SK-N-SH (cell line): ENCODE data around the gene TTLL7. TPM values are rescaled to one million over a fixed set of nuclear protein-coding genes. Genes with fewer than 3 reads are reported as not detected.

Experiments
- CTCF ChIA-PET: fragments of 300-600, 350-600 bp; formaldehyde crosslinking; extraction: SDS; loops from one replicate; lab custom pipeline; 2021; lab: Yijun Ruan, JAX
- POLR2A ChIA-PET: fragments of 350-600 bp; sonication (Branson Sonifier 250); formaldehyde crosslinking; extraction: SDS; loops from one replicate; lab custom pipeline; 2020; ENCODE audit warnings: antibody characterized with exemption, inconsistent platforms; lab: Yijun Ruan, JAX
- DNase-seq: peaks from one replicate; pipeline ENCODE4 v3.0.0; 2012
- H2AFZ ChIP-seq: fragments of 200-600 bp; sonication (generic); 2 replicates; pipeline ENCODE4 v1.8.1; 2016; ENCODE audit warnings: antibody characterized with exemption, mild to moderate bottlenecking, low read depth
- H3F3A ChIP-seq: fragments of 200-600 bp; sonication (generic); replicated peaks from 2 replicates; pipeline ENCODE3; 2016; ENCODE audit warnings: antibody characterized with exemption, mild to moderate bottlenecking; ENCODE audit not compliant: insufficient read depth
- H3K27ac ChIP-seq, 2 experiments: fragments of 200-500 bp in 1 of 2; fragments of 200-600 bp in 1 of 2; sonication (Bioruptor generic) in 1 of 2; sonication (generic), shearing (Covaris generic) in 1 of 2; 2 replicates each; pipeline versions ENCODE4 v1.5.1 to v1.6.1; 2014 to 2016; ENCODE audit warnings: low read depth in 2 of 2, inconsistent platforms in 1 of 2, low read length in 1 of 2, mild to moderate bottlenecking in 1 of 2, mixed read lengths in 1 of 2
- H3K27me3 ChIP-seq: fragments of 200-600 bp; sonication (generic), shearing (Covaris generic); 2 replicates; pipeline ENCODE4 v1.6.1; 2016; ENCODE audit warnings: mixed run types; ENCODE audit not compliant: insufficient read depth
- H3K36me3 ChIP-seq, 2 experiments: fragments of 200-500 bp in 1 of 2; fragments of 200-600 bp in 1 of 2; sonication (Bioruptor generic) in 1 of 2; sonication (generic) in 1 of 2; replicated peaks in 1 of 2; 2 replicates each; pipeline versions ENCODE3 to v1.5.1; 2014 to 2016; ENCODE audit warnings: low read length in 1 of 2, mild to moderate bottlenecking in 1 of 2; ENCODE audit not compliant: insufficient read depth in 2 of 2, control insufficient read depth in 1 of 2
- H3K4me1 ChIP-seq, 2 experiments: fragments of 200-500 bp in 1 of 2; fragments of 200-600 bp in 1 of 2; sonication (Bioruptor generic) in 1 of 2; sonication (generic), shearing (Covaris generic) in 1 of 2; 2 replicates each; pipeline versions ENCODE4 v1.5.1 to v1.6.1; 2014 to 2016; ENCODE audit warnings: low read depth in 1 of 2, low read length in 1 of 2, mixed run types in 1 of 2; ENCODE audit not compliant: insufficient read depth in 2 of 2, control insufficient read depth in 1 of 2
- H3K4me2 ChIP-seq: fragments of 200-600 bp; sonication (generic), shearing (Covaris generic); 2 replicates; pipeline ENCODE4 v1.6.1; 2017; ENCODE audit warnings: mixed run types
- H3K4me3 ChIP-seq, 2 experiments: fragments of 200-500 bp in 1 of 2; fragments of 200-600 bp in 1 of 2; sonication (Bioruptor generic) in 1 of 2; sonication (generic), shearing (Covaris generic) in 1 of 2; 2 replicates each; pipeline versions ENCODE4 v1.5.1 to v1.8.1; 2014 to 2016; ENCODE audit warnings: low read depth in 2 of 2, inconsistent platforms in 1 of 2, low read length in 1 of 2, mild to moderate bottlenecking in 1 of 2, mixed read lengths in 1 of 2, moderate library complexity in 1 of 2
- H3K79me2 ChIP-seq: fragments of 200-600 bp; sonication (generic); 2 replicates; pipeline ENCODE4 v1.8.1; 2017; ENCODE audit warnings: mild to moderate bottlenecking; ENCODE audit not compliant: insufficient read depth
- H3K9ac ChIP-seq: fragments of 200-600 bp; sonication (generic); 2 replicates; pipeline ENCODE4 v1.6.1; 2017; ENCODE audit warnings: mixed run types
- H3K9me2 ChIP-seq: fragments of 200-600 bp; sonication (generic); 2 replicates; pipeline ENCODE4 v1.6.1; 2017; ENCODE audit warnings: mixed run types
- H3K9me3 ChIP-seq: fragments of 200-600 bp; sonication (generic); 2 replicates; pipeline ENCODE4 v1.6.1; 2017; ENCODE audit warnings: mixed run types, mild to moderate bottlenecking, moderate library complexity
- H4K20me1 ChIP-seq: fragments of 200-600 bp; sonication (generic); 2 replicates; pipeline ENCODE4 v1.6.1; 2017; ENCODE audit warnings: mild to moderate bottlenecking, mixed run types; ENCODE audit not compliant: insufficient read depth
- CHD2 ChIP-seq: fragments of 150-350 bp; IDR thresholded peaks from 2 replicates; pipeline ENCODE4 v1.6.1; 2018; ENCODE audit warnings: low read length; ENCODE audit not compliant: partially characterized antibody
- FOSL2 ChIP-seq: IDR thresholded peaks from 2 replicates; pipeline ENCODE4 v1.4.0; 2012; ENCODE audit warnings: low read depth, mild to moderate bottlenecking, moderate library complexity, borderline replicate concordance
- FOXJ3 ChIP-seq: sonication (generic); formaldehyde crosslinking; IDR thresholded peaks from 2 replicates; pipeline ENCODE4 v1.5.1; 2020; ENCODE audit warnings: mild to moderate bottlenecking, missing genetic modification reagents
- JUND ChIP-seq: IDR thresholded peaks from 2 replicates; pipeline ENCODE4 v1.4.0; 2012
- MEF2A ChIP-seq: IDR thresholded peaks from 2 replicates; pipeline ENCODE4 v1.4.0; 2012; ENCODE audit warnings: low read depth, borderline replicate concordance
- NFIC ChIP-seq: IDR thresholded peaks from 2 replicates; pipeline ENCODE4 v1.4.0; 2012; ENCODE audit warnings: borderline replicate concordance
- NRF1 ChIP-seq: IDR thresholded peaks from 2 replicates; pipeline ENCODE4 v1.6.1; 2012; ENCODE audit warnings: low read depth, mild to moderate bottlenecking, low read length
- RAD21 ChIP-seq: IDR thresholded peaks from 2 replicates; pipeline ENCODE4 v1.6.1; 2012; ENCODE audit warnings: mild to moderate bottlenecking, low read length
- RCOR1 ChIP-seq: fragments of 150-350 bp; IDR thresholded peaks from 2 replicates; pipeline ENCODE4 v1.6.1; 2017; ENCODE audit warnings: antibody characterized with exemption, low read length
- RFX5 ChIP-seq: IDR thresholded peaks from 2 replicates; pipeline ENCODE4 v1.6.1; 2012; ENCODE audit warnings: mild to moderate bottlenecking, improper control_type of control experiment, low read length
- RXRA ChIP-seq: IDR thresholded peaks from 2 replicates; pipeline ENCODE4 v1.4.0; 2012; ENCODE audit warnings: low read depth, mild to moderate bottlenecking, borderline replicate concordance
- TCF12 ChIP-seq: IDR thresholded peaks from 2 replicates; pipeline ENCODE4 v1.4.0; 2012
- WGBS: methylation state at CpG from one replicate; pipeline ENCODE4 v1.1.6; 2017; ENCODE audit warnings: low lambda C conversion rate; 5-methylcytosine and 5-hydroxymethylcytosine counted together
- polyA plus RNA-seq, 3 experiments: library from polyadenylated mRNA; depleted of rRNA; stranded (reverse); fragments of >200 nt; gene quantifications; 2 replicates each; pipeline ENCODE4 v1.2.3, GENCODE V29; 2012
- TF ChIP-seq, protein P1 (sequence below): IDR thresholded peaks from 2 replicates; pipeline ENCODE4 v1.4.0; 2012; ENCODE audit warnings: low read depth, borderline replicate concordance
- TF ChIP-seq, protein P2 (sequence below): fragments of 150-350 bp; IDR thresholded peaks from 2 replicates; pipeline ENCODE4 v1.6.1; 2016; ENCODE audit warnings: mild to moderate bottlenecking, low read depth, low read length
- TF ChIP-seq, protein P3 (sequence below): IDR thresholded peaks from 2 replicates; pipeline ENCODE4 v1.4.0; 2012; ENCODE audit warnings: low read depth
- TF ChIP-seq, protein P4 (sequence below): IDR thresholded peaks from 2 replicates; pipeline ENCODE4 v1.6.1; 2012; ENCODE audit warnings: mild to moderate bottlenecking, low read depth, low read length, moderate library complexity
- TF ChIP-seq, protein P5 (sequence below): IDR thresholded peaks from 2 replicates; pipeline ENCODE4 v1.4.0; 2012; ENCODE audit warnings: low read depth, borderline replicate concordance
- TF ChIP-seq, protein P6 (sequence below): fragments of 150-350 bp; IDR thresholded peaks from 2 replicates; pipeline ENCODE4 v1.6.1; 2017; ENCODE audit warnings: antibody characterized with exemption, low read length, low read depth, borderline replicate concordance

TTLL7 gene
- polyA plus RNA-seq, 1 of the 3 experiments (the other 2 are of a cell fraction): 7.3 TPM

GRCh38 chr1:84019217-84019616 lies 20.3 kb upstream of the TTLL7 start (continued):
- TF ChIP-seq, protein P1, sequence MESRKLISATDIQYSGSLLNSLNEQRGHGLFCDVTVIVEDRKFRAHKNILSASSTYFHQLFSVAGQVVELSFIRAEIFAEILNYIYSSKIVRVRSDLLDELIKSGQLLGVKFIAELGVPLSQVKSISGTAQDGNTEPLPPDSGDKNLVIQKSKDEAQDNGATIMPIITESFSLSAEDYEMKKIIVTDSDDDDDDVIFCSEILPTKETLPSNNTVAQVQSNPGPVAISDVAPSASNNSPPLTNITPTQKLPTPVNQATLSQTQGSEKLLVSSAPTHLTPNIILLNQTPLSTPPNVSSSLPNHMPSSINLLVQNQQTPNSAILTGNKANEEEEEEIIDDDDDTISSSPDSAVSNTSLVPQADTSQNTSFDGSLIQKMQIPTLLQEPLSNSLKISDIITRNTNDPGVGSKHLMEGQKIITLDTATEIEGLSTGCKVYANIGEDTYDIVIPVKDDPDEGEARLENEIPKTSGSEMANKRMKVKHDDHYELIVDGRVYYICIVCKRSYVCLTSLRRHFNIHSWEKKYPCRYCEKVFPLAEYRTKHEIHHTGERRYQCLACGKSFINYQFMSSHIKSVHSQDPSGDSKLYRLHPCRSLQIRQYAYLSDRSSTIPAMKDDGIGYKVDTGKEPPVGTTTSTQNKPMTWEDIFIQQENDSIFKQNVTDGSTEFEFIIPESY: no peak
- TF ChIP-seq RCOR1 (no peak), MEF2A (no peak), JUND (no peak), FOXJ3 (CRISPR knock-in tag) (no peak), RXRA (no peak), NFIC (no peak), RAD21 (no peak), NRF1 (no peak)
- TF ChIP-seq, protein P2, sequence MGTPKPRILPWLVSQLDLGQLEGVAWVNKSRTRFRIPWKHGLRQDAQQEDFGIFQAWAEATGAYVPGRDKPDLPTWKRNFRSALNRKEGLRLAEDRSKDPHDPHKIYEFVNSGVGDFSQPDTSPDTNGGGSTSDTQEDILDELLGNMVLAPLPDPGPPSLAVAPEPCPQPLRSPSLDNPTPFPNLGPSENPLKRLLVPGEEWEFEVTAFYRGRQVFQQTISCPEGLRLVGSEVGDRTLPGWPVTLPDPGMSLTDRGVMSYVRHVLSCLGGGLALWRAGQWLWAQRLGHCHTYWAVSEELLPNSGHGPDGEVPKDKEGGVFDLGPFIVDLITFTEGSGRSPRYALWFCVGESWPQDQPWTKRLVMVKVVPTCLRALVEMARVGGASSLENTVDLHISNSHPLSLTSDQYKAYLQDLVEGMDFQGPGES: no peak
- TF ChIP-seq, protein P3, sequence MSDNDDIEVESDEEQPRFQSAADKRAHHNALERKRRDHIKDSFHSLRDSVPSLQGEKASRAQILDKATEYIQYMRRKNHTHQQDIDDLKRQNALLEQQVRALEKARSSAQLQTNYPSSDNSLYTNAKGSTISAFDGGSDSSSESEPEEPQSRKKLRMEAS: no peak

DNA sequence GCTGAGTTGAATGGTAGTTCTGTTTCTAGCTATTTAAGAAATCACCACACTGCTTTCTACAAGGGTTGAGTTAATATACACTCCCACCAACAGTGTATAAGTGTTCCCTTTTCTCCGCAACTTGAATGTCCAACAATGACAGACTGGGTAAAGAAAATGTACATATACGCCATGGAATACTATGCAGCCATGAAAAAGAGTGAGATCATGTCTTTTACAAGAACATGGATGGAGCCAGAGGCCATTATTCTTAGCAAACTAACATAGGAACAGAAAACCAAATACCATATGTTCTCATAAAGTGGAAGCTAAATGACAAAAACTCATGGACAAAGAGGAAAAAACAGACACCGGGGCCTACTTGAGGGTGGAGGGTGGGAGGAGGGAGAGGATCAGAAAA lies 14.8 kb upstream of the TTLL7 start:
- Histone ChIP-seq H3K4me2 (no peak overlapping the region), H4K20me1 (no peaks in the 10 kb centered on the region), H2AFZ (no peak overlapping the region), H3F3A (no peaks in the 10 kb centered on the region), H3K4me1 (no peaks in the 10 kb centered on the region), H3K27ac (no peak overlapping the region), H3K36me3 (no peaks in the 10 kb centered on the region), H3K9me3 (no peaks in the 10 kb centered on the region), H3K4me3 (no peak overlapping the region), H3K9me2 (no peaks in the 10 kb centered on the region), H3K79me2 (no peaks in the 10 kb centered on the region), H3K9ac (no peak overlapping the region), H3K27me3 (no peaks in the 10 kb centered on the region)
- no peak for TF ChIP-seq RAD21
- no peak for TF ChIP-seq FOSL2
- TF ChIP-seq, protein P4, sequence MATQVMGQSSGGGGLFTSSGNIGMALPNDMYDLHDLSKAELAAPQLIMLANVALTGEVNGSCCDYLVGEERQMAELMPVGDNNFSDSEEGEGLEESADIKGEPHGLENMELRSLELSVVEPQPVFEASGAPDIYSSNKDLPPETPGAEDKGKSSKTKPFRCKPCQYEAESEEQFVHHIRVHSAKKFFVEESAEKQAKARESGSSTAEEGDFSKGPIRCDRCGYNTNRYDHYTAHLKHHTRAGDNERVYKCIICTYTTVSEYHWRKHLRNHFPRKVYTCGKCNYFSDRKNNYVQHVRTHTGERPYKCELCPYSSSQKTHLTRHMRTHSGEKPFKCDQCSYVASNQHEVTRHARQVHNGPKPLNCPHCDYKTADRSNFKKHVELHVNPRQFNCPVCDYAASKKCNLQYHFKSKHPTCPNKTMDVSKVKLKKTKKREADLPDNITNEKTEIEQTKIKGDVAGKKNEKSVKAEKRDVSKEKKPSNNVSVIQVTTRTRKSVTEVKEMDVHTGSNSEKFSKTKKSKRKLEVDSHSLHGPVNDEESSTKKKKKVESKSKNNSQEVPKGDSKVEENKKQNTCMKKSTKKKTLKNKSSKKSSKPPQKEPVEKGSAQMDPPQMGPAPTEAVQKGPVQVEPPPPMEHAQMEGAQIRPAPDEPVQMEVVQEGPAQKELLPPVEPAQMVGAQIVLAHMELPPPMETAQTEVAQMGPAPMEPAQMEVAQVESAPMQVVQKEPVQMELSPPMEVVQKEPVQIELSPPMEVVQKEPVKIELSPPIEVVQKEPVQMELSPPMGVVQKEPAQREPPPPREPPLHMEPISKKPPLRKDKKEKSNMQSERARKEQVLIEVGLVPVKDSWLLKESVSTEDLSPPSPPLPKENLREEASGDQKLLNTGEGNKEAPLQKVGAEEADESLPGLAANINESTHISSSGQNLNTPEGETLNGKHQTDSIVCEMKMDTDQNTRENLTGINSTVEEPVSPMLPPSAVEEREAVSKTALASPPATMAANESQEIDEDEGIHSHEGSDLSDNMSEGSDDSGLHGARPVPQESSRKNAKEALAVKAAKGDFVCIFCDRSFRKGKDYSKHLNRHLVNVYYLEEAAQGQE: no peak
- TF ChIP-seq CHD2: no peak
- no peak for TF ChIP-seq TCF12
- TF ChIP-seq, protein P5, sequence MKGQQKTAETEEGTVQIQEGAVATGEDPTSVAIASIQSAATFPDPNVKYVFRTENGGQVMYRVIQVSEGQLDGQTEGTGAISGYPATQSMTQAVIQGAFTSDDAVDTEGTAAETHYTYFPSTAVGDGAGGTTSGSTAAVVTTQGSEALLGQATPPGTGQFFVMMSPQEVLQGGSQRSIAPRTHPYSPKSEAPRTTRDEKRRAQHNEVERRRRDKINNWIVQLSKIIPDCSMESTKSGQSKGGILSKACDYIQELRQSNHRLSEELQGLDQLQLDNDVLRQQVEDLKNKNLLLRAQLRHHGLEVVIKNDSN: no peak
- TF ChIP-seq RFX5: no peak
- no peak for TF ChIP-seq FOXJ3 (CRISPR knock-in tag)
- TF ChIP-seq, protein P6, sequence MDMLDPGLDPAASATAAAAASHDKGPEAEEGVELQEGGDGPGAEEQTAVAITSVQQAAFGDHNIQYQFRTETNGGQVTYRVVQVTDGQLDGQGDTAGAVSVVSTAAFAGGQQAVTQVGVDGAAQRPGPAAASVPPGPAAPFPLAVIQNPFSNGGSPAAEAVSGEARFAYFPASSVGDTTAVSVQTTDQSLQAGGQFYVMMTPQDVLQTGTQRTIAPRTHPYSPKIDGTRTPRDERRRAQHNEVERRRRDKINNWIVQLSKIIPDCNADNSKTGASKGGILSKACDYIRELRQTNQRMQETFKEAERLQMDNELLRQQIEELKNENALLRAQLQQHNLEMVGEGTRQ: no peak
- WGBS: 94% methylated on average over 3 of the region's 3 CpGs
- POLR2A ChIA-PET: no interaction called here
- no peak for DNase-seq
- CTCF ChIA-PET: interaction anchor here (0.6 to 0.7 kb wide), 2 partner anchors 10 to 116 kb away, joined by 3 read pairs; no protein-coding TSS in a partner anchor
